Stromal cell of bone marrow (primary cell): Measurements from ENCODE around the gene PCDHGB3.
"Not testable (repeated sequence)": the region's sequence is repeated elsewhere in the genome, so short reads cannot be mapped to it uniquely, and the experiment has no call there.

Experiments
- DNase-seq: peaks from one replicate; pipeline ENCODE4 v3.0.0-alpha.2; 2012; ENCODE audit warnings: low read depth

Gene PCDHGB3

GRCh38 chr5:141392429-141393198, 22.6 kb downstream of the PCDHGB3 start, which contains the start of gene PCDHGA8:
Gene PCDHGA8, plus strand, starts transcription at chr5:141392633. Its CDS starts 181 bp downstream, at chr5:141392814.
- DNase-seq, result no peak

GRCh38 chr5:141393267-141393666, 23.2 kb downstream of the PCDHGB3 start:
- DNase-seq, result no peak

- DNase-seq, result not testable (repeated sequence)
These were observed 24.6 kb downstream of the PCDHGB3 start for GRCh38 chr5:141394401-141395187.

- not testable (repeated sequence) for DNase-seq
These were observed 27.9 kb downstream of the PCDHGB3 start, which contains the start of gene PCDHGB5 for GRCh38 chr5:141397756-141398551. Gene PCDHGB5, plus strand, starts transcription at chr5:141397947. Its CDS starts 181 bp downstream, at chr5:141398128.

- no peak for DNase-seq
These were observed 28.6 kb downstream of the PCDHGB3 start for GRCh38 chr5:141398608-141399007.

DNA sequence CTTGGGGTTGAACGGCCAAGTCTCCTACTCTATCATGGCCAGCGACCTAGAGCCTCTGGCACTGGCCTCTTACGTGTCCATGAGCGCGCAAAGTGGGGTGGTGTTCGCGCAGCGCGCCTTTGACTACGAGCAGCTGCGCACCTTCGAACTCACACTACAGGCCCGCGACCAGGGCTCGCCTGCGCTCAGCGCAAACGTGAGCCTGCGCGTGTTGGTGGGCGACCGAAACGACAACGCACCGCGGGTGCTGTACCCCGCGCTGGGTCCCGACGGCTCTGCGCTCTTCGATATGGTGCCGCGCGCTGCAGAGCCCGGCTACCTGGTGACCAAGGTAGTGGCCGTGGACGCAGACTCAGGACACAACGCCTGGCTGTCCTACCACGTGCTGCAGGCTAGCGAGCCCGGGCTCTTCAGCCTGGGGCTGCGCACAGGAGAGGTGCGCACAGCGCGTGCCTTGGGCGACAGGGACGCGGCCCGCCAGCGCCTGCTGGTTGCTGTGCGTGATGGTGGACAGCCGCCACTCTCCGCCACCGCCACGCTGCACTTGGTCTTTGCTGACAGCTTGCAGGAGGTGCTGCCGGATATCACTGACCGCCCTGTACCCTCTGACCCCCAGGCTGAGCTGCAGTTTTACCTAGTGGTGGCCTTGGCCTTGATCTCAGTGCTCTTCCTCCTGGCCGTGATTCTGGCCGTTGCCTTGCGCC, 29.7 kb downstream of the PCDHGB3 start:
- DNase-seq, result no peak

DNA sequence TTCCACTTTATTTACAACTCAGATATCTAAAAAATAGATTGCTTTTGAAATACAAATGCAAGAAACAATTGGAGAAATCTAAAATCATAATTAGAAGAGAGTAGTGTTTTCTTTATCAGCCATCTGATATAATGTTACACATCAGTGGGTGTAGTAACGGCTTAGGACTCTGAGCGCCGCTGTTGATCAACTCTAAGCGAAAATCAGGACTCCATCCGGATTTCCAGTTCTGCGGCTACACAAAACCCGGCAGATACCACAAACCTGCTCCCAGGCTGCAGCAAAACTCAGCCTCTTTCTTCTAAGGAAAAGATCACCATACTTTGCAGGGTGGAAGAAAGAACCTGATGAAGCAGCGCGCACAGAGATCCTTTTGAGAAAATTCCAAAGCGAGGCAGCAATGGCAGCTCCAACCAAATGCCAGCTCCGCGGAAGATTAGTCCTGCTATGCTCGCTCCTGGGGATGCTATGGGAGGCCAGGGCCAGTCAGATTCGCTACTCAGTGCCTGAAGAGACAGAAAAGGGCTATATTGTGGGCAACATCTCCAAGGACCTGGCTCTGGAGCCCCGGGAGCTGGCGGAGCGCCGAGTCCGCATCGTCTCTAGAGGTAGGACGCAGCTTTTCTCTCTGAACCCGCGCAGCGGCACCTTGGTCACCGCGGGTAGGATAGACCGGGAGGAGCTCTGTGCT, 32.7 kb downstream of the PCDHGB3 start, which contains the start of gene PCDHGA9:
Gene PCDHGA9, plus strand, starts transcription at position 226 of the 691 bp plus-strand sequence. Its CDS starts 175 bp downstream, at position 401.
- no peak for DNase-seq

DNA sequence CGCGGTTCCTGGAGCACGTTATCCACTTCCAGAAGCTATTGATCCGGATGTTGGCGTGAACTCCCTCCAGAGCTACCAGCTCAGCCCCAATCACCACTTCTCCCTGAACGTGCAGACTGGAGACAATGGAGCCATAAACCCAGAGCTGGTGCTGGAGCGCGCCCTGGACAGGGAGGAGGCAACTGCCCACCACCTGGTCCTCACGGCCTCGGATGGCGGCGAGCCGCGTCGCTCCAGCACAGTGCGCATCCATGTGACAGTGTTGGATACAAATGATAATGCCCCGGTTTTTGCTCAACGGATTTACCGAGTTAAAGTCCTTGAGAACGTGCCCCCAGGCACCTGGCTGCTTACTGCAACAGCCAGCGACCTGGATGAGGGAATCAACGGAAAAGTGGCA, 33.3 kb downstream of the PCDHGB3 start:
- no peak for DNase-seq

GRCh38 chr5:141407790-141408505, 37.9 kb downstream of the PCDHGB3 start, which contains the start of gene PCDHGB6:
Gene PCDHGB6, plus strand, starts transcription at chr5:141408021. Its CDS starts 182 bp downstream, at chr5:141408203.
- DNase-seq, result not testable (repeated sequence)

GRCh38 chr5:141409598-141410306, 39.7 kb downstream of the PCDHGB3 start:
- no peak for DNase-seq

DNA sequence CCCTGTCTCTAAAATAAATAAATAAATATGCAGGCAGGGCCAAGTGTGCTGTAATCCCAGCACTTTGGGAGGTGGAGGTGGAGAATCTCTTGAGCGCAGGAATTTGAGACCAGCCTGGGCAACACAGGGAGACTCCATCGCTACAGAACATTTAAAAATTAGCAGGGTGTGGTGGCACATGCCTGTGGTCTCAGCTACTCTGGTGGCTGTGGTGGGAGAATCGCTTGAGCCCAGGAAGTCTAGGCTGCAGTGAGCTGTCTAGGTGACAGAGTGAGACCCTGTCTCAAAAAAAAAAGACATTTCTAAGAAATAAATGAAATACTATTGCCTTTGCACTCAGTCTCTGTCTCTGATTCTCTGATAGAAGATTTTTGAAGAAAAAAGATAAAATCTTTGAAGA, 41.5 kb downstream of the PCDHGB3 start:
- DNase-seq, result no peak

DNA sequence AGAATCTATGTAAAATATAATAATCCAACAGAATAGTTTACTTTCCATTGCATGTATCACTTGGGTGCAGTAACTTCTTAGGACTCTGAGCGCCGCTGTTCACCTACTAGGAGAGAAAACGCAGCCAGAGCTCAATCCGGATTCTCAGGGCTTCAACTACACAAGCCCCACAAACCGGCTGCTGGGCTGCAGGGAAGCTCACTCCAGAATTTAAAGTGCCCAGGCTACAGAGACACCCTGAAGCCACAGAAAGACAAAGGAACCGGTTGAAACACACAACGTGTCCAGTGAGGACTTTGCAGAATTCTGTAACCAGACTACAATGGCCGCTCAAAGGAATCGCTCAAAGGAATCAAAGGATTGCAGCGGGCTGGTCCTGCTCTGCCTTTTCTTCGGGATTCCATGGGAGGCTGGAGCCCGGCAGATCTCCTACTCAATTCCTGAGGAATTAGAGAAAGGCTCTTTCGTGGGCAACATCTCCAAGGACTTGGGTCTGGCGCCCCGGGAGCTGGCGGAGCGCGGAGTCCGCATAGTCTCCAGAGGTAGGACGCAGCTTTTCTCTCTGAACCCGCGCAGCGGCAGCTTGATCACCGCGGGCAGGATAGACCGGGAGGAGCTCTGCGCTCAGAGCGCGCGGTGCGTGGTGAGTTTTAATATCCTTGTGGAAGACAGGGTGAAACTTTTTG, 43.0 kb downstream of the PCDHGB3 start, which contains the start of gene PCDHGA10:
Gene PCDHGA10, plus strand, starts transcription at position 134 of the 686 bp plus-strand sequence. Its CDS starts 189 bp downstream, at position 323.
- peak; percentile 51 for DNase-seq

DNA sequence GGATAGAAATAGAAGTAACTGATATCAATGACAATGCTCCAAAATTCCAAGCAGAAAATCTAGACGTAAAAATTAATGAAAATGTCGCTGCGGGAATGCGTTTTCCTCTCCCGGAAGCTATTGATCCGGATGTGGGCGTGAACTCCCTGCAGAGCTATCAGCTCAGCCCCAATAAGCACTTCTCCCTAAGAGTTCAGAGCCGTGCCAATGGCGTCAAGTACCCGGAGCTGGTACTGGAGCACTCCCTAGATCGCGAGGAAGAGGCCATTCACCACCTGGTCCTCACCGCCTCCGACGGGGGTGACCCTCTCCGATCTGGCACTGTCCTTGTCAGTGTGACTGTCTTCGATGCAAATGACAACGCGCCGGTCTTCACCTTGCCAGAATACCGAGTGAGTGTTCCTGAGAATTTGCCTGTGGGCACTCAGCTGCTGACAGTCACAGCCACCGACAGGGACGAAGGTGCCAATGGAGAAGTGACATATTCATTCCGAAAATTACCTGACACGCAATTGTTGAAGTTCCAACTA, 43.6 kb downstream of the PCDHGB3 start:
- DNase-seq, result no peak

- not testable (repeated sequence) for DNase-seq
These were observed 44.7 kb downstream of the PCDHGB3 start for GRCh38 chr5:141414548-141415274.

DNA sequence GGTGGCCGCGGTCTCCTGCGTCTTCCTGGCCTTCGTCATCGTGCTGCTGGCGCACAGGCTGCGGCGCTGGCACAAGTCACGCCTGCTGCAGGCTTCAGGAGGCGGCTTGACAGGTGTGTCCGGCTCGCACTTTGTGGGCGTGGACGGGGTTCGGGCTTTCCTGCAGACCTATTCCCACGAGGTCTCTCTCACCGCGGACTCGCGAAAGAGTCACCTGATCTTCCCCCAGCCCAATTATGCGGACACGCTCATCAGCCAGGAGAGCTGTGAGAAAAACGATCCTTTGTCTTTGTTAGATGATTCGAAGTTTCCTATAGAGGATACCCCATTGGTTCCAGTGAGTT, 45.2 kb downstream of the PCDHGB3 start:
- DNase-seq, result not testable (repeated sequence)

DNA sequence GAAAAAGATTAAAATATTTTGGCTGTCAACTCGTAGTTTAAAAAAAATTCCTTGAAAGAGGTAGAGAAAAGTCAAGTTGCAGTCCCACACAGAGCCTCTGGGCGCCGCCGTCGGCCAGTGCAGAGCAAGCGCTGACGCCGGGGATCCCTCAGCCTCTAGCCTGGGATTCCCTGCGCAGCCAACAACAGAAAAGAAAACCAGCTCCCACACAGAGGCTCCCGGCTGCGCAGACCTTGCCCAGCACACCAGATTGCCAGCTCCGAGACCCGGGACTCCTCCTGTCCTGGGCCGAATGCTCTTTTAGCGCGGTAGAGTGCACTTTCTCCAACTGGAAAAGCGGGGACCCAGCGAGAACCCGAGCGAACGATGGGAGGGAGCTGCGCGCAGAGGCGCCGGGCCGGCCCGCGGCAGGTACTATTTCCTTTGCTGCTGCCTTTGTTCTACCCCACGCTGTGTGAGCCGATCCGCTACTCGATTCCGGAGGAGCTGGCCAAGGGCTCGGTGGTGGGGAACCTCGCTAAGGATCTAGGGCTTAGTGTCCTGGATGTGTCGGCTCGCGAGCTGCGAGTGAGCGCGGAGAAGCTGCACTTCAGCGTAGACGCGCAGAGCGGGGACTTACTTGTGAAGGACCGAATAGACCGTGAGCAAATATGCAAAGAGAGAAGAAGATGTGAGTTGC, 47.6 kb downstream of the PCDHGB3 start, which contains the start of gene PCDHGB7:
Gene PCDHGB7, plus strand, starts transcription at position 184 of the 679 bp plus-strand sequence. Its CDS starts 183 bp downstream, at position 367.
- DNase-seq, result peak; percentile 70
